CD14-positive monocyte (primary cell): ENCODE results near the gene TMEM259. TPM values are rescaled to one million over a fixed set of nuclear protein-coding genes. Genes with fewer than 3 reads are reported as not detected.

Experiments used
- DNase-seq, 3 donors: peaks; one replicate each; pipeline ENCODE4 v3.0.0-alpha.2; 2011 to 2022
- H2AFZ ChIP-seq: 2 replicates; pipeline ENCODE4 v1.6.0; 2012; ENCODE audit warnings: mild to moderate bottlenecking, low read depth, low read length, inconsistent platforms; ENCODE audit not compliant: insufficient read depth, poor library complexity, severe bottlenecking
- H3K27ac ChIP-seq, 2 donors: 1 replicate in 1 of 2; 2 replicates in 1 of 2; pipeline ENCODE4 v1.5.1; 2012 to 2013; ENCODE audit warnings: low read length in 2 of 2, control low read depth in 1 of 2, inconsistent platforms in 1 of 2, low read depth in 1 of 2, mild to moderate bottlenecking in 1 of 2
- H3K27me3 ChIP-seq, 2 donors: one replicate each; pipeline versions ENCODE4 v1.6.0 to v1.6.1; 2011 to 2013; ENCODE audit warnings: low read length in 2 of 2; ENCODE audit not compliant: control insufficient read depth in 2 of 2, insufficient read depth in 2 of 2
- H3K36me3 ChIP-seq, 2 donors: replicated peaks in 1 of 2; 1 replicate in 1 of 2; 2 replicates in 1 of 2; pipeline versions ENCODE4 v1.5.1 to v1.6.1; 2012 to 2013; ENCODE audit warnings: low read length in 2 of 2, control low read depth in 1 of 2, inconsistent platforms in 1 of 2, mild to moderate bottlenecking in 1 of 2; ENCODE audit not compliant: insufficient read depth in 2 of 2, control insufficient read depth in 1 of 2
- H3K4me1 ChIP-seq, 2 donors: 1 replicate in 1 of 2; 2 replicates in 1 of 2; pipeline versions ENCODE4 v1.5.1 to v1.6.1; 2012 to 2013; ENCODE audit warnings: low read length in 2 of 2, control low read depth in 1 of 2, inconsistent platforms in 1 of 2, mild to moderate bottlenecking in 1 of 2, moderate library complexity in 1 of 2; ENCODE audit not compliant: insufficient read depth in 2 of 2, control insufficient read depth in 1 of 2
- H3K4me2 ChIP-seq: replicated peaks from 2 replicates; pipeline ENCODE3; 2012; ENCODE audit warnings: low read length, moderate library complexity, mild to moderate bottlenecking; ENCODE audit not compliant: poor library complexity, severe bottlenecking; ENCODE audit errors: extremely low read depth
- H3K4me3 ChIP-seq, 3 experiments: fragments of 200-600 bp in 1 of 3; sonication (generic) in 1 of 3; replicated peaks in 1 of 3; 1 replicate in 2 of 3; 2 replicates in 1 of 3; pipeline ENCODE4 v1.5.1; 2011 to 2013; ENCODE audit warnings: low read length in 3 of 3, mild to moderate bottlenecking in 3 of 3, control low read depth in 2 of 3, low read depth in 2 of 3, inconsistent platforms in 1 of 3, moderate library complexity in 1 of 3
- H3K79me2 ChIP-seq: 2 replicates; pipeline ENCODE4 v1.6.0; 2012; ENCODE audit warnings: mild to moderate bottlenecking, control low read depth, inconsistent platforms, low read length, moderate library complexity; ENCODE audit not compliant: insufficient read depth
- H3K9ac ChIP-seq: 2 replicates; pipeline ENCODE4 v1.6.0; 2017; ENCODE audit warnings: low read length, mild to moderate bottlenecking; ENCODE audit not compliant: insufficient read depth, poor library complexity, severe bottlenecking
- H3K9me3 ChIP-seq, 2 donors: replicated peaks in 1 of 2; 1 replicate in 1 of 2; 2 replicates in 1 of 2; pipeline versions ENCODE4 v1.5.1 to v1.6.1; 2012 to 2013; ENCODE audit warnings: low read length in 2 of 2, control low read depth in 1 of 2; ENCODE audit not compliant: control insufficient read depth in 1 of 2, insufficient read depth in 1 of 2
- H4K20me1 ChIP-seq: 2 replicates; pipeline ENCODE4 v1.6.0; 2012; ENCODE audit warnings: mild to moderate bottlenecking, low read length, control low read depth, moderate library complexity; ENCODE audit not compliant: insufficient read depth
- H3K27ac Mint-ChIP-seq, 7 donors: one replicate each; pipeline ENCODE4 v1.8.0; 2020; ENCODE audit warnings: mild to moderate bottlenecking in 7 of 7, mixed read lengths in 7 of 7, moderate library complexity in 6 of 7, inconsistent platforms in 2 of 7
- H3K27me3 Mint-ChIP-seq, 3 donors: one replicate each; pipeline ENCODE4 v1.8.0; 2021 to 2022; ENCODE audit warnings: low read depth in 3 of 3, mild to moderate bottlenecking in 3 of 3, mixed read lengths in 3 of 3, moderate library complexity in 3 of 3, inconsistent platforms in 1 of 3
- H3K36me3 Mint-ChIP-seq, 2 donors: one replicate each; pipeline ENCODE4 v1.8.0; 2020; ENCODE audit warnings: mixed read lengths in 2 of 2, inconsistent platforms in 1 of 2, mild to moderate bottlenecking in 1 of 2
- H3K4me1 Mint-ChIP-seq: one replicate; pipeline ENCODE4 v1.8.0; 2020; ENCODE audit warnings: mild to moderate bottlenecking, mixed read lengths
- H3K4me3 Mint-ChIP-seq, 2 donors: one replicate each; pipeline ENCODE4 v1.8.0; 2020; ENCODE audit warnings: mild to moderate bottlenecking in 2 of 2, mixed read lengths in 2 of 2, moderate library complexity in 1 of 2
- H3K9me3 Mint-ChIP-seq, 7 donors: one replicate each; pipeline ENCODE4 v1.8.0; 2020 to 2022; ENCODE audit warnings: mixed read lengths in 7 of 7, mild to moderate bottlenecking in 6 of 7, moderate library complexity in 6 of 7, inconsistent platforms in 2 of 7
- CTCF ChIP-seq: fragments of 200-600 bp; IDR thresholded peaks from one replicate; pipeline ENCODE4 v1.8.0; 2022; ENCODE audit warnings: antibody characterized with exemption, mild to moderate bottlenecking
- WGBS: methylation state at CpG from one replicate; pipeline ENCODE4 v1.1.5; 2013; ENCODE audit warnings: missing lambda C conversion rate; ENCODE audit not compliant: insufficient coverage; 5-methylcytosine and 5-hydroxymethylcytosine counted together
- intact Hi-C, 2 donors: fragments of 100-400 bp; cut with micrococcal nuclease; formaldehyde crosslinking; loops; one replicate each; pipeline versions ENCODE4 v1.15.0 to v1.15.1; 2023
- polyA plus RNA-seq, 3 donors: library from polyadenylated mRNA; depleted of rRNA in 1 of 3; unstranded in 2 of 3; stranded (reverse) in 1 of 3; fragments of 300-500 nt in 2 of 3; fragments of >200 nt in 1 of 3; fragmentation: Illumina TruSeq in 2 of 3; gene quantifications; 1 replicate in 2 of 3; 2 replicates in 1 of 3; pipeline ENCODE4 v1.2.3, GENCODE V29; 2012 to 2021

TMEM259 gene
- polyA plus RNA-seq, 3 donors = 37.4 to 417 (median 45.0) TPM

GRCh38 chr19:964116-964520 lies 56.8 kb downstream of the TMEM259 start:
- H3K4me3 ChIP-seq = no peak overlapping the region
- TF ChIP-seq CTCF = no peak
- H3K79me2 ChIP-seq = peaks cover 36% of the 10 kb centered on the region
- peaks cover 0 to 5% of the 10 kb centered on the region in 2 donors for H3K4me1 ChIP-seq
- H2AFZ ChIP-seq = no peak overlapping the region
- H3K4me3 Mint-ChIP-seq = no peak overlapping the region
- no peak overlapping the region for H3K27ac ChIP-seq
- H3K9me3 ChIP-seq = peaks cover 0 to 3% of the 10 kb centered on the region in 2 donors
- peaks cover 53 to 95% of the 10 kb centered on the region in 2 donors for H3K36me3 Mint-ChIP-seq
- peaks cover 88 to 97% of the 10 kb centered on the region in 2 donors for H3K36me3 ChIP-seq
- H3K4me1 Mint-ChIP-seq = peaks cover 7% of the 10 kb centered on the region
- H3K9me3 Mint-ChIP-seq = peaks cover 0 to 9% (median 7%) of the 10 kb centered on the region in 7 donors
- no peak overlapping the region for H3K4me2 ChIP-seq
- intact Hi-C loops = no loop called here
- H4K20me1 ChIP-seq = peaks cover 90% of the 10 kb centered on the region
- no peaks in the 10 kb centered on the region for H3K27me3 ChIP-seq
- no peak overlapping the region for H3K9ac ChIP-seq
- over 99% methylated on average over 16 of the region's 16 CpGs for WGBS
- no peak overlapping the region for H3K27ac Mint-ChIP-seq
- DNase-seq = no peak
- no peaks in the 10 kb centered on the region for H3K27me3 Mint-ChIP-seq

GRCh38 chr19:963486-963951 lies 57.4 kb downstream of the TMEM259 start:
- Histone ChIP-seq H3K4me2 (no peak overlapping the region), H3K4me1 (peaks cover 0 to 5% of the 10 kb centered on the region in 2 donors), H3K9ac (no peak overlapping the region), H3K27me3 (no peaks in the 10 kb centered on the region), H3K4me3 (no peak overlapping the region), H3K27ac (no peak overlapping the region), H2AFZ (no peak overlapping the region), H3K36me3 (peaks cover 82 to 95% of the 10 kb centered on the region in 2 donors), H4K20me1 (peaks cover 93% of the 10 kb centered on the region), H3K9me3 (peaks cover 0 to 3% of the 10 kb centered on the region in 2 donors), H3K79me2 (peaks cover 40% of the 10 kb centered on the region)
- Mint-ChIP-seq H3K9me3 (peaks cover 0 to 7% (median 5%) of the 10 kb centered on the region in 7 donors), H3K27ac (no peak overlapping the region), H3K27me3 (no peaks in the 10 kb centered on the region), H3K4me3 (no peak overlapping the region), H3K4me1 (peaks cover 8% of the 10 kb centered on the region), H3K36me3 (peaks cover 52 to 95% of the 10 kb centered on the region in 2 donors)
- DNase-seq = no peak
- intact Hi-C loops = no loop called here
- no peak for TF ChIP-seq CTCF
- 95% methylated on average over 8 of the region's 11 CpGs for WGBS
